NCI-H82 (cell line): ENCODE results near the gene ACKR1.

Source experiments
- DNase-seq: peaks from one replicate; lab custom pipeline; 2025; lab: John Stamatoyannopoulos, UW

Gene ACKR1

DNA sequence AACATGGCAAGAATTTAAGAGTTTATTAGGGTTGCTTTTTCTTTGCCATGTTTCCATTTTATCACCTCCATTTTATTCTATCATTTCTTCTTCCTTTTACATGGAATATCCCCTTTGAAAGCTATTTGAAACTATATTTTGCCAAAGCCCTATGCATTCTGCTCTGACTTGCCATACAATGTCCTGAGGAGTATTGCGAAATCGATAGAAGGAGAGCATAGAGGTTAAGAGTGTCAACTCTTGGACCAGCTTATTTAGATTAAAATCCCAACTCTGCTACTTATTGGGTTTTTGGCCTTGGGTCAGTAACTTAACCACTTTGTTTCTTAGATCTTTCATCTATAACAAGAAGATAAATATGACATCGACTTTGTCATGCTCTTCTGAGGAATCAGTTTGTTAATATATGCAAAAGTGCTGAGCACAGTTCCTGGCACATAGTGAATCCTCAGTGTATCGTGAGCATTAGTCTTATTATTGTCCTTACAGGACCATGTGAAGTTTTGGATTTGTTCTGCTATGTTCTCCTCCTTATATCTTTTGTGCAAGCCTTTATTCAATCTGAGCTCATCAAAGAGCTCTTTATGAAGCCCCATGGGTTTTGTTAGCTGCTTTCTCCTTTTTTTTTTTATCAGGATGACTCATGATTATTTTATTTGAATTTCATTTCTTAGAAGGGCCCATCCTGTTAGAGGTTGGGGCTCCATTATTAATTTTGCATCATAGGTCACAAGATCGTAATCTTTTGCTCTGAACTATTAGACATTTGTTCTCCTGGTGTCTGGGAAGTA lies 17.6 kb downstream of the ACKR1 start:
- no peak for DNase-seq

GRCh38 chr1:159223004-159223403 lies 18.3 kb downstream of the ACKR1 start:
- DNase-seq, result no peak

DNA sequence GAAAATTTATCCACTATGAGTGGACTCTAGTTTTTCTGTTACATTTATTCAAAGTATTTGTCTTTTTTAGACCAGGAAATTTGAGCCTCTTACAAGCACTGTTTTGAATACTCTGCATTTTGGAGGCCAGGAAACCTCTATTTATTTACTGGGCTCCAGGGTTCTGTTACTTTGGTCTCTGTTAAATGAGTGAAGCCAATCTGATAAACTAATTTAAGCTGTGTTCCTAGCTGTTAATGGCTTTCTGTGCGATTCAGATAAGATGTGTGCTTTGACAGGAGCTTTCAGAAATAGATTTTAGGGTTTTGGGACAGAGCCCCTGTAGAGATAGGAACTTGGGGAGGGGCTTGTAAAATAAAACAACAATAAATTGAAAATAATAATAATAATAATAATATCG lies 23.9 kb downstream of the ACKR1 start:
- DNase-seq, result no peak

GRCh38 chr1:159229260-159229885 lies 24.7 kb downstream of the ACKR1 start:
- DNase-seq, result no peak

DNA sequence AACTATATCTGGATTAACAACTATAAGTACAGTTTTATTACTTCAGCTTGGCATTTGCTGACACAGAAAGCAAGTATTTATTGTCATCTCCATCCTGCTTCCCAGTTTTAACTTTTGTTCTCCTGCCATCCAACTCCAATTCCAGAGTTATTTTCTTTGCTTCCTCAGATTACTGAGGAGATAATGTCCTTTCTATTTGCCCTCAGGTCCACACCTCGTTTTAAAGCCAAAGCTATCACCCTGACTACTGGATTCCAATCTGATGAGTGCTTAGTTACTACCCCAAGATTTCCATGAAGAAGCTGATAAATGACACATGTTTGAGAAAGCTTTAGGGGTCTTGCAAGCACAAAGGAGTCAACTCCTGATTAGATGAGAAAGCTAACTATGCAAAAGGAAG lies 25.2 kb downstream of the ACKR1 start:
- DNase-seq, result no peak

GRCh38 chr1:159239551-159240220 lies 35.0 kb downstream of the ACKR1 start:
- no peak for DNase-seq

GRCh38 chr1:159247266-159247665 lies 42.6 kb downstream of the ACKR1 start:
- DNase-seq, result no peak

DNA sequence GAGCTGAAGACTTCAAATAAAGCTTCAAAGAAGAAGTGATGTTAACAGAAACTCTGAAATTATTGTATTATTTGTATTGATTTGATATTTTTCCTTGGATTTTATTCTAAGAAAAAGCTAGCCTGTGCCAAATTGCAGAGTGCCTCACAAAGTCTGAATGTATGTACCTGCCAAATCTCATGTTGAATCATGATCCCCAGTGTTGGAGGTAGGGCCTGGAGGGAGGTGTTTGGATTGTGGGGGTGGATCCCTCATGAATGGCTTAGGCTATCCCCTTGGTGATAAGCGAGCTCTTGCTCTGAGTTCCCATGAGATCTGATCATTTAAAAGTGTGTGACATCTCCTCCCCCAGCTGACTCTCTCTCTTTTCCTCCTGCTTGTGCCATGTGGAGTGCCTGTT lies 43.6 kb downstream of the ACKR1 start:
- DNase-seq, result no peak

GRCh38 chr1:159250638-159251216 lies 46.1 kb downstream of the ACKR1 start:
- DNase-seq, result peak; percentile 26
